K562 (cell line): ENCODE data around the gene SERPINA6. TPM values are rescaled to one million over a fixed set of nuclear protein-coding genes. Genes with fewer than 3 reads are reported as not detected.
"Not testable (repeated sequence)": the region's sequence is repeated elsewhere in the genome, so short reads cannot be mapped to it uniquely, and the experiment has no call there.

Experiments
- ATAC-seq: fragments of 200-7000 bp; cut with Tn5 transposase; 3 replicates; pipeline ENCODE4 v1.9.1; 2020; ENCODE audit warnings: moderate library complexity
- BruUV-seq: library from RNA; stranded (reverse); fragments of 400-500 nt; replicated peaks from 2 replicates; lab custom pipeline; 2021; lab: Mats Ljungman, UMichigan
- CTCF ChIA-PET: fragments of 300-600 bp; formaldehyde crosslinking; extraction: SDS; loops from one replicate; lab custom pipeline; 2021; ENCODE audit warnings: low intra/inter-chr PET ratio; lab: Yijun Ruan, JAX
- POLR2A ChIA-PET: fragments of 300-600, 350-650 bp; sonication (Branson Sonifier 250); formaldehyde crosslinking; extraction: SDS; loops from one replicate; lab custom pipeline; 2021; ENCODE audit warnings: antibody characterized with exemption, inconsistent platforms; lab: Yijun Ruan, JAX
- DNase-seq, 4 experiments: peaks; one replicate each; pipeline versions ENCODE4 v3.0.0 to v3.0.0-alpha.2; 2011 to 2018; ENCODE audit warnings: low spot score in 3 of 4, mixed read lengths in 3 of 4; ENCODE audit errors: extremely low read depth in 1 of 4
- FAIRE-seq: peaks from 2 replicates; lab custom pipeline; 2011; peaks lifted over from hg19 to GRCh38; lab: Jason Lieb, UNC
- H2AFZ ChIP-seq: 2 replicates; pipeline ENCODE4 v1.6.0; 2011; ENCODE audit warnings: low read depth, low read length, control low read depth, inconsistent platforms
- H3K27ac ChIP-seq: fragments of 200-600 bp; 3 replicates; pipeline ENCODE4 v1.8.0; 2011; ENCODE audit warnings: low read depth, mild to moderate bottlenecking, control low read depth, inconsistent platforms, low read length, moderate library complexity, mixed read lengths; ENCODE audit errors: extremely low read depth
- H3K27me3 ChIP-seq, 2 experiments: fragments of 300-600 bp in 1 of 2; 2 replicates in 1 of 2; 3 replicates in 1 of 2; pipeline versions ENCODE4 v1.6.0 to v1.8.0; 2011; ENCODE audit warnings: inconsistent platforms in 2 of 2, low read length in 2 of 2, mild to moderate bottlenecking in 1 of 2, mixed read lengths in 1 of 2, moderate library complexity in 1 of 2; ENCODE audit not compliant: control insufficient read depth in 2 of 2, insufficient read depth in 2 of 2
- H3K36me3 ChIP-seq: fragments of 300-600 bp; 3 replicates; pipeline ENCODE4 v1.8.0; 2011; ENCODE audit warnings: mild to moderate bottlenecking, low read length, inconsistent platforms; ENCODE audit not compliant: control insufficient read depth, insufficient read depth
- H3K4me1 ChIP-seq, 2 experiments: fragments of 200-600 bp in 1 of 2; replicated peaks in 1 of 2; 2 replicates in 1 of 2; 3 replicates in 1 of 2; pipeline versions ENCODE4 v1.5.1 to v1.8.0; 2011; ENCODE audit warnings: inconsistent platforms in 2 of 2, low read length in 2 of 2, mild to moderate bottlenecking in 1 of 2, mixed read lengths in 1 of 2, moderate library complexity in 1 of 2; ENCODE audit not compliant: control insufficient read depth in 2 of 2, insufficient read depth in 2 of 2
- H3K4me2 ChIP-seq: 2 replicates; pipeline ENCODE4 v1.6.1; 2011; ENCODE audit warnings: low read length, control low read depth, inconsistent platforms, mixed read lengths; ENCODE audit not compliant: insufficient read depth
- H3K4me3 ChIP-seq: fragments of 200-600 bp; sonication (generic), shearing (Covaris generic); 2 replicates; pipeline ENCODE4 v1.5.1; 2016; ENCODE audit warnings: control low read depth, inconsistent platforms
- H3K79me2 ChIP-seq: fragments of 200-600 bp; 3 replicates; pipeline ENCODE4 v1.8.0; 2011; ENCODE audit warnings: low read length, inconsistent platforms; ENCODE audit not compliant: control insufficient read depth, insufficient read depth
- H3K9ac ChIP-seq, 2 experiments: 2 replicates each; pipeline versions ENCODE4 v1.6.0 to v1.6.1; 2011; ENCODE audit warnings: low read depth in 2 of 2, low read length in 2 of 2, control low read depth in 1 of 2, inconsistent platforms in 1 of 2, mild to moderate bottlenecking in 1 of 2, mixed read lengths in 1 of 2; ENCODE audit not compliant: insufficient read depth in 1 of 2
- H3K9me1 ChIP-seq: one replicate; pipeline ENCODE4 v1.6.0; 2011; ENCODE audit warnings: inconsistent platforms, mild to moderate bottlenecking, low read length, moderate library complexity; ENCODE audit not compliant: control insufficient read depth, insufficient read depth
- H3K9me3 ChIP-seq: replicated peaks from 2 replicates; pipeline ENCODE4 v1.5.1; 2011; ENCODE audit warnings: low read depth, low read length, inconsistent platforms; ENCODE audit not compliant: control insufficient read depth, insufficient read depth
- H4K20me1 ChIP-seq: replicated peaks from 2 replicates; pipeline ENCODE4 v1.6.1; 2011; ENCODE audit warnings: low read length, inconsistent platforms, mixed read lengths; ENCODE audit not compliant: control insufficient read depth, insufficient read depth
- ERF ChIP-seq: fragments of 450-650 bp; formaldehyde crosslinking; IDR thresholded peaks from 2 replicates; pipeline ENCODE4 v1.4.0; 2020; ENCODE audit warnings: mild to moderate bottlenecking, mixed read lengths
- MEF2D ChIP-seq: conservative IDR thresholded peaks from 2 replicates; pipeline ENCODE4 v1.6.1; 2016; ENCODE audit warnings: low read depth, missing genetic modification characterization, missing compliant biosample characterization
- NFE2L1 ChIP-seq: fragments of 450-650 bp; IDR thresholded peaks from 2 replicates; pipeline ENCODE4 v1.6.1; 2016; ENCODE audit warnings: missing genetic modification characterization, low read depth, mild to moderate bottlenecking, missing compliant biosample characterization, moderate library complexity, borderline replicate concordance
- PHB ChIP-seq: fragments of 250-450 bp; sonication (Bioruptor Pico); IDR thresholded peaks from 2 replicates; pipeline ENCODE4 v1.5.0; 2021
- ZNF695 ChIP-seq: fragments of 450-650 bp; formaldehyde crosslinking; IDR thresholded peaks from 2 replicates; pipeline ENCODE4 v1.4.0; 2020; ENCODE audit warnings: mild to moderate bottlenecking, moderate library complexity
- WGBS: fragments of 100-300 bp; shearing (Covaris generic); methylation state at CpG from one replicate; pipeline ENCODE4 v1.1.6; 2016; ENCODE audit warnings: low coverage, mixed read lengths; ENCODE audit not compliant: insufficient coverage; ENCODE audit errors: missing lambda C conversion rate; 5-methylcytosine and 5-hydroxymethylcytosine counted together
- in situ Hi-C: fragments of 300-500 bp; cut with MboI; formaldehyde crosslinking; loops from 4 replicates; pipeline ENCODE4 v1.15.0; 2018; ENCODE audit warnings: inconsistent platforms, mixed read lengths
- intact Hi-C: fragments of 100-400 bp; cut with micrococcal nuclease; formaldehyde crosslinking; loops from 2 replicates; pipeline ENCODE4 v1.14.2; 2022
- polyA plus RNA-seq, 8 experiments: library from polyadenylated mRNA; depleted of rRNA in 4 of 8; stranded (reverse) in 5 of 8; unstranded in 3 of 8; fragments of >200 nt; fragmentation: Nextera tagmentation in 2 of 8; fragmentation: Illumina TruSeq in 1 of 8; extraction: Ambion mirVana in 2 of 8; extraction: Trizol in 1 of 8; gene quantifications; 2 replicates each; pipeline versions ENCODE4 v1.2.1 to v1.2.3, GENCODE V29; 2011 to 2014; ENCODE audit warnings: inconsistent platforms in 1 of 8, missing spikeins in 1 of 8
- total RNA-seq, 7 experiments: library from RNA; depleted of rRNA in 6 of 7; stranded (reverse); fragments of >200 nt in 6 of 7; fragmentation: Illumina TruSeq in 2 of 7; extraction: Trizol in 2 of 7; gene quantifications; 2 replicates each; pipeline versions ENCODE4 v1.2.1 to v1.2.3, GENCODE V29; 2011 to 2021; ENCODE audit warnings: low replicate concordance in 1 of 7

The SERPINA6 gene
- total and polyA plus RNA-seq, 9 of the 15 experiments (the other 6 are each of a cell fraction or from before 2014, with no cell fraction given), result not detected

GRCh38 chr14:94346841-94347240 is 23.7 kb upstream of the SERPINA6 start:
- no peak for DNase-seq
- Histone ChIP-seq H3K27ac (no peak overlapping the region), H3K4me3 (no peak overlapping the region), H3K9ac (no peak overlapping the region)
- in situ Hi-C loops, result no loop called here
- TF ChIP-seq ERF (CRISPR knock-in tag) (no peak), NFE2L1 (no peak), PHB (no peak), MEF2D (tag) (no peak), ZNF695 (CRISPR knock-in tag) (no peak)
- TF ChIP-seq, all 486 proteins: peak for 0
- H3K27me3 ChIP-seq, result no peaks in the 10 kb centered on the region; a peak in 1 of 5 replicates
- ChIA-PET POLR2A (interaction anchor here (0.6 kb wide), 1 partner anchor 30 kb away, joined by 4 read pairs; no protein-coding TSS in a partner anchor), CTCF (no interaction called here)
- H4K20me1 ChIP-seq, result no peaks in the 10 kb centered on the region
- FAIRE-seq, result no peak
- no peak overlapping the region for H3K4me2 ChIP-seq
- H3K4me1 ChIP-seq, result no peaks in the 10 kb centered on the region
- H3K9me3 ChIP-seq, result no peaks in the 10 kb centered on the region
- no TSS peak for BruUV-seq
- no peak overlapping the region for H2AFZ ChIP-seq
- intact Hi-C loops, result no loop called here
- H3K9me1 ChIP-seq, result no peaks in the 10 kb centered on the region
- H3K36me3 ChIP-seq, result no peaks in the 10 kb centered on the region
- no peak for ATAC-seq
- no peaks in the 10 kb centered on the region for H3K79me2 ChIP-seq
- 0% methylated on average over 4 of the region's 5 CpGs for WGBS

- H3K27me3 ChIP-seq, H3K36me3 ChIP-seq, H3K4me3 ChIP-seq, H3K4me1 ChIP-seq, FAIRE-seq, H3K9me1 ChIP-seq, intact Hi-C loops, in situ Hi-C loops, H3K9ac ChIP-seq, H3K79me2 ChIP-seq, DNase-seq, H3K9me3 ChIP-seq, CTCF ChIA-PET, H2AFZ ChIP-seq, ATAC-seq, H3K4me2 ChIP-seq, H3K27ac ChIP-seq, BruUV-seq, H4K20me1 ChIP-seq: not testable (repeated sequence)
- 2% methylated on average over 9 of the region's 24 CpGs for WGBS
- POLR2A ChIA-PET, result interaction anchor here (0.6 kb wide), 1 partner anchor 30 kb away, joined by 4 read pairs; no protein-coding TSS in a partner anchor
Observed at GRCh38 chr14:94346065-94346786, 23.1 kb upstream of the SERPINA6 start.
